Measurements from ENCODE around the gene IL4I1.

IL4I1 gene

GRCh38 chr19:49889038-49889686 lies 7.5 kb downstream of the IL4I1 start:
- no peak for DNase-seq (ENCODE audit: low spot score)
- in situ Hi-C loops (cut with MboI; ENCODE audit: low sequenced_read_pairs, unreplicated experiment): no loop called here
- TF ChIP-seq, protein P1, sequence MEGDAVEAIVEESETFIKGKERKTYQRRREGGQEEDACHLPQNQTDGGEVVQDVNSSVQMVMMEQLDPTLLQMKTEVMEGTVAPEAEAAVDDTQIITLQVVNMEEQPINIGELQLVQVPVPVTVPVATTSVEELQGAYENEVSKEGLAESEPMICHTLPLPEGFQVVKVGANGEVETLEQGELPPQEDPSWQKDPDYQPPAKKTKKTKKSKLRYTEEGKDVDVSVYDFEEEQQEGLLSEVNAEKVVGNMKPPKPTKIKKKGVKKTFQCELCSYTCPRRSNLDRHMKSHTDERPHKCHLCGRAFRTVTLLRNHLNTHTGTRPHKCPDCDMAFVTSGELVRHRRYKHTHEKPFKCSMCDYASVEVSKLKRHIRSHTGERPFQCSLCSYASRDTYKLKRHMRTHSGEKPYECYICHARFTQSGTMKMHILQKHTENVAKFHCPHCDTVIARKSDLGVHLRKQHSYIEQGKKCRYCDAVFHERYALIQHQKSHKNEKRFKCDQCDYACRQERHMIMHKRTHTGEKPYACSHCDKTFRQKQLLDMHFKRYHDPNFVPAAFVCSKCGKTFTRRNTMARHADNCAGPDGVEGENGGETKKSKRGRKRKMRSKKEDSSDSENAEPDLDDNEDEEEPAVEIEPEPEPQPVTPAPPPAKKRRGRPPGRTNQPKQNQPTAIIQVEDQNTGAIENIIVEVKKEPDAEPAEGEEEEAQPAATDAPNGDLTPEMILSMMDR (IDR thresholded peaks at IDR 0.05; ENCODE audit: borderline replicate concordance, control extremely low read depth, extremely low read depth, insufficient read depth, missing control alignments): no peak

GRCh38 chr19:49888510-49888824 lies 8.2 kb downstream of the IL4I1 start:
- in situ Hi-C loops (cut with MboI; ENCODE audit: low sequenced_read_pairs, unreplicated experiment): no loop called here
- DNase-seq (ENCODE audit: low spot score): no peak
- TF ChIP-seq, protein P1 (IDR thresholded peaks at IDR 0.05; ENCODE audit: borderline replicate concordance, control extremely low read depth, extremely low read depth, insufficient read depth, missing control alignments): no peak

- TF ChIP-seq, protein P1 (IDR thresholded peaks at IDR 0.05; ENCODE audit: borderline replicate concordance, control extremely low read depth, extremely low read depth, insufficient read depth, missing control alignments): no peak
- no peak for DNase-seq (ENCODE audit: low spot score)
- in situ Hi-C loops (cut with MboI; ENCODE audit: low sequenced_read_pairs, unreplicated experiment): no loop called here
Observed at GRCh38 chr19:49887665-49888509, 8.8 kb downstream of the IL4I1 start.

DNA sequence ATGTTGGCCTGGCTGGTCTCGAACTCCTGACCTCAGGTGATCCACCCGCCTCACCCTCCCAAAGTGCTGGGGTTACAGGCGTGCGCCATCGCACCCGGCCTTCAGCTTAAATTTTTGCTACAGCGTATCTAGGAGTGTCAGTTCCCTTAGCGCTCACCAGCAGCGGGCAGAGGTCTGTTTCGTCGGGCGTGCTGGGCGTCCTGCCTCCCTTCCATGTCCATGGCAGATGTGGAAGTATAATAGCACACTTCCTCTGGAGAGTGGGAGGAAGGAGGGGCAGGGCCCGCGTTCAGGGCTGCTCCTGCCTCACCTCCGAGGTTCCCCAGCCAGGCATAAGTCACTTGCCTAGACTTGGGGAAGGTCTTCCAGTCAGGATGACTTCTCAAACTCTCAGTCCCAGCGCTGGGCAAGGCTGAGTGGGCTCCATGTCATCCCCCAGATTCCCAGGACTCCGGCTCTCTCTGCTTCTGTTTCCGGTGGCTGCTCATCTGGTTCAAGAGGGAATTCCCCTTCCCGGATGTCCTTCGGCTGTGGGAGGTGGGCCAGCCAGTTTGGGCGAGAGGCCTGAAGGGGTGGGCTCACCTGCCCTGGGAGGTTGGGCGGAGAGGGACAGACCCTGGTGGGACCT lies 9.5 kb downstream of the IL4I1 start:
- DNase-seq (ENCODE audit: low spot score): no peak
- TF ChIP-seq, protein P1 (IDR thresholded peaks at IDR 0.05; ENCODE audit: borderline replicate concordance, control extremely low read depth, extremely low read depth, insufficient read depth, missing control alignments): no peak
- in situ Hi-C loops (cut with MboI; ENCODE audit: low sequenced_read_pairs, unreplicated experiment): no loop called here

DNA sequence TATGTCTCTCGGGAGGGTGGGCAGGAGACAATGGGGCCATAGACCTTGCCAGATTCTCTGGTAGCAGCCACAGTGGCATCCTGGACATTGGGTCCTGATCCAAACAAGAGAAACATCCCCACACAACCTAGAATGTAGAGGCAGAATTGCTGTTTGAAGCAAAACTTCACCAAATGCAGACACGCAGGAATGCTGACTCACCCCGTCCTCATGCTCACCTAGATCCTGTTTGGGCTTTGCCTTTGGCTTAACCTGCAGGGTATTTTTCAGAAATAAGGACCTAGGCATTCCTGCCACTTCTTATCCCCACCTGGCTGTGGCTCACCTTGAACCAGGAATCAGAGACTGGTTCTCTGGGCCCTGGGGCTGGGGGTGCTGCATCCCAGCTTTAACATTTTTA lies 11.9 kb downstream of the IL4I1 start:
- TF ChIP-seq, protein P1 (IDR thresholded peaks at IDR 0.05; ENCODE audit: borderline replicate concordance, control extremely low read depth, extremely low read depth, insufficient read depth, missing control alignments): no peak
- no peak for DNase-seq (ENCODE audit: low spot score)
- in situ Hi-C loops (cut with MboI; ENCODE audit: low sequenced_read_pairs, unreplicated experiment): no loop called here

DNA sequence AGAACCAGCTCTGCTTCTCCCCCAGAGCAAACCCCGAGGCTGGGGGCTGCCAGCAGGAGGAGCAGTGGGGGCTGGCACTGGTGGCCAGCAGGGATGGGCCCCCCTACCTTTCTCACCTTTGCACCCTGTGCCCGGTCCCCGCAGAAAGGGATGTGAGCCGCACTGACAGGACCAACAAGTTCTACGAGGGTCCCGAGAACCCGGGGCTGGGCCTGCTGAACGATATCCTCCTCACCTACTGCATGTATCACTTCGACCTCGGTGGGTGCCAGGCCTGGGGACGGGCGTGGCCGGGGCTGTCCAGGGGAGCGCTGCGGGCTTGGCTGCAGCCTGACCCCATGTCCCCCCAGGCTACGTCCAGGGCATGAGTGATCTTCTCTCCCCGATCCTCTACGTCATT lies 12.6 kb downstream of the IL4I1 start:
- in situ Hi-C loops (cut with MboI; ENCODE audit: low sequenced_read_pairs, unreplicated experiment): no loop called here
- TF ChIP-seq, protein P1 (IDR thresholded peaks at IDR 0.05; ENCODE audit: borderline replicate concordance, control extremely low read depth, extremely low read depth, insufficient read depth, missing control alignments): no peak
- no peak for DNase-seq (ENCODE audit: low spot score)
